MCF 10A (cell line): ENCODE data around the gene MPP2. TPM values are rescaled to one million over a fixed set of nuclear protein-coding genes. Genes with fewer than 3 reads are reported as not detected.

Experiments
- BruUV-seq: library from RNA; stranded (reverse); fragments of 400-500 nt; replicated peaks from 2 replicates; lab custom pipeline; 2021; lab: Mats Ljungman, UMichigan
- CTCF ChIA-PET: fragments of 300-600 bp; sonication (Branson Sonifier 250); formaldehyde crosslinking; extraction: SDS; loops from one replicate; lab custom pipeline; 2021; ENCODE audit warnings: antibody characterized with exemption, inconsistent platforms; lab: Yijun Ruan, JAX
- POLR2A ChIA-PET: fragments of 300-600, 350-650 bp; sonication (Branson Sonifier 250); formaldehyde crosslinking; extraction: SDS; loops from one replicate; lab custom pipeline; 2020; ENCODE audit warnings: antibody characterized with exemption, inconsistent platforms; lab: Yijun Ruan, JAX
- DNase-seq: peaks from one replicate; pipeline ENCODE4 v3.0.0-alpha.2; 2018; ENCODE audit not compliant: unreplicated experiment
- H3K27ac Mint-ChIP-seq: one replicate; pipeline ENCODE4 v1.8.0; 2022; ENCODE audit warnings: mild to moderate bottlenecking, low read depth, mixed read lengths; ENCODE audit not compliant: unreplicated experiment
- H3K27me3 Mint-ChIP-seq: one replicate; pipeline ENCODE4 v1.8.0; 2022; ENCODE audit warnings: mixed read lengths; ENCODE audit not compliant: insufficient read depth, unreplicated experiment
- H3K36me3 Mint-ChIP-seq: one replicate; pipeline ENCODE4 v1.8.0; 2022; ENCODE audit warnings: mild to moderate bottlenecking, moderate library complexity, mixed read lengths; ENCODE audit not compliant: insufficient read depth, unreplicated experiment
- H3K4me1 Mint-ChIP-seq: one replicate; pipeline ENCODE4 v1.8.0; 2022; ENCODE audit warnings: mixed read lengths; ENCODE audit not compliant: insufficient read depth, unreplicated experiment
- H3K4me3 Mint-ChIP-seq: one replicate; pipeline ENCODE4 v1.8.0; 2022; ENCODE audit warnings: mild to moderate bottlenecking, moderate library complexity, mixed read lengths; ENCODE audit not compliant: unreplicated experiment
- H3K9me3 Mint-ChIP-seq: one replicate; pipeline ENCODE4 v1.8.0; 2022; ENCODE audit warnings: mixed read lengths; ENCODE audit not compliant: unreplicated experiment
- CTCF ChIP-seq: fragments of 200-600 bp; IDR thresholded peaks from one replicate; pipeline ENCODE4 v1.8.0; 2022; ENCODE audit warnings: antibody characterized with exemption, mild to moderate bottlenecking; ENCODE audit not compliant: unreplicated experiment
- intact Hi-C: fragments of 100-400 bp; cut with micrococcal nuclease; formaldehyde crosslinking; loops from 2 replicates; pipeline ENCODE4 v1.14.1; 2022
- total RNA-seq: library from RNA; stranded (reverse); gene quantifications from 2 replicates; pipeline ENCODE4 v1.2.3, GENCODE V29; 2022

The MPP2 gene
- total RNA-seq, 1 experiment from 2014 or later = not detected

- no peak for TF ChIP-seq CTCF
- no peak overlapping the region for H3K27ac Mint-ChIP-seq
- intact Hi-C loops = loop anchor here (5.0 kb wide), 1 partner anchor 290 kb away; no protein-coding TSS in a partner anchor
- DNase-seq = no peak
- H3K9me3 Mint-ChIP-seq = no peaks in the 10 kb centered on the region
- H3K27me3 Mint-ChIP-seq = peaks cover 16% of the 10 kb centered on the region
- BruUV-seq = no TSS peak
- H3K36me3 Mint-ChIP-seq = no peaks in the 10 kb centered on the region
- POLR2A ChIA-PET = no interaction called here
- CTCF ChIA-PET = interaction anchor here (0.6 to 4.9 kb wide), 13 partner anchors 10 to 218 kb away, joined by 3 to 87 read pairs (median 8); partner anchors contain the start of gene MPP2
- H3K4me1 Mint-ChIP-seq = peaks cover 12% of the 10 kb centered on the region
- no peak overlapping the region for H3K4me3 Mint-ChIP-seq
Observed at GRCh38 chr17:43877031-43877430, 30.3 kb downstream of the MPP2 start.

GRCh38 chr17:43875476-43876147 lies 31.7 kb downstream of the MPP2 start:
- ChIA-PET CTCF (interaction anchor here (0.5 to 1.2 kb wide), 2 partner anchors 14 to 34 kb away, joined by 3 read pairs; no protein-coding TSS in a partner anchor), POLR2A (no interaction called here)
- DNase-seq = no peak
- Mint-ChIP-seq H3K9me3 (no peaks in the 10 kb centered on the region), H3K27ac (peak overlapping the region; percentile 10), H3K4me1 (peaks cover 14% of the 10 kb centered on the region), H3K4me3 (no peak overlapping the region), H3K36me3 (no peaks in the 10 kb centered on the region), H3K27me3 (peaks cover 16% of the 10 kb centered on the region)
- TF ChIP-seq CTCF = no peak
- BruUV-seq = no TSS peak
- intact Hi-C loops = loop anchor here (5.0 kb wide), 1 partner anchor 292 kb away; no protein-coding TSS in a partner anchor

GRCh38 chr17:43874293-43874692 lies 33.0 kb downstream of the MPP2 start:
- Mint-ChIP-seq H3K4me3 (no peak overlapping the region), H3K36me3 (no peaks in the 10 kb centered on the region), H3K27me3 (peaks cover 27% of the 10 kb centered on the region), H3K9me3 (no peaks in the 10 kb centered on the region), H3K27ac (no peak overlapping the region), H3K4me1 (peaks cover 14% of the 10 kb centered on the region)
- DNase-seq = no peak
- no TSS peak for BruUV-seq
- TF ChIP-seq CTCF = no peak
- intact Hi-C loops = no loop called here
- ChIA-PET CTCF (no interaction called here), POLR2A (no interaction called here)

GRCh38 chr17:43873815-43874214 lies 33.5 kb downstream of the MPP2 start:
- CTCF ChIA-PET = interaction anchor here (0.6 kb wide), 1 partner anchor 1406 kb away, joined by 3 read pairs; no protein-coding TSS in a partner anchor
- no peak for TF ChIP-seq CTCF
- peaks cover 31% of the 10 kb centered on the region for H3K27me3 Mint-ChIP-seq
- H3K36me3 Mint-ChIP-seq = no peaks in the 10 kb centered on the region
- no peak for DNase-seq
- POLR2A ChIA-PET = no interaction called here
- H3K4me1 Mint-ChIP-seq = peaks cover 11% of the 10 kb centered on the region
- no peak overlapping the region for H3K4me3 Mint-ChIP-seq
- H3K27ac Mint-ChIP-seq = no peak overlapping the region
- H3K9me3 Mint-ChIP-seq = no peaks in the 10 kb centered on the region
- no TSS peak for BruUV-seq
- intact Hi-C loops = no loop called here
